ENCODE results near the gene ACOXL.

GRCh38 chr2:110969696-110970095, 237.3 kb downstream of the ACOXL start:
- TF ChIP-seq POLR2A (IDR thresholded peaks at IDR 0.05) = no peak
- TF ChIP-seq, protein P1, sequence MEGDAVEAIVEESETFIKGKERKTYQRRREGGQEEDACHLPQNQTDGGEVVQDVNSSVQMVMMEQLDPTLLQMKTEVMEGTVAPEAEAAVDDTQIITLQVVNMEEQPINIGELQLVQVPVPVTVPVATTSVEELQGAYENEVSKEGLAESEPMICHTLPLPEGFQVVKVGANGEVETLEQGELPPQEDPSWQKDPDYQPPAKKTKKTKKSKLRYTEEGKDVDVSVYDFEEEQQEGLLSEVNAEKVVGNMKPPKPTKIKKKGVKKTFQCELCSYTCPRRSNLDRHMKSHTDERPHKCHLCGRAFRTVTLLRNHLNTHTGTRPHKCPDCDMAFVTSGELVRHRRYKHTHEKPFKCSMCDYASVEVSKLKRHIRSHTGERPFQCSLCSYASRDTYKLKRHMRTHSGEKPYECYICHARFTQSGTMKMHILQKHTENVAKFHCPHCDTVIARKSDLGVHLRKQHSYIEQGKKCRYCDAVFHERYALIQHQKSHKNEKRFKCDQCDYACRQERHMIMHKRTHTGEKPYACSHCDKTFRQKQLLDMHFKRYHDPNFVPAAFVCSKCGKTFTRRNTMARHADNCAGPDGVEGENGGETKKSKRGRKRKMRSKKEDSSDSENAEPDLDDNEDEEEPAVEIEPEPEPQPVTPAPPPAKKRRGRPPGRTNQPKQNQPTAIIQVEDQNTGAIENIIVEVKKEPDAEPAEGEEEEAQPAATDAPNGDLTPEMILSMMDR (IDR thresholded peaks at IDR 0.05) = no peak
